HEK293T (cell line): ENCODE results near the gene ABCB4.

ENCODE experiments used
- ARNT ChIP-seq: fragments of 450-650 bp; IDR thresholded peaks from 2 replicates; pipeline ENCODE4 v1.6.1; 2017; ENCODE audit warnings: mild to moderate bottlenecking
- BHLHE40 ChIP-seq: fragments of 450-650 bp; IDR thresholded peaks from 2 replicates; pipeline ENCODE4 v1.6.1; 2016; ENCODE audit warnings: mild to moderate bottlenecking, moderate library complexity, borderline replicate concordance
- CTBP1 ChIP-seq: fragments of 450-650 bp; IDR thresholded peaks from 2 replicates; pipeline ENCODE4 v1.6.1; 2016; ENCODE audit warnings: borderline replicate concordance
- HDGF ChIP-seq: fragments of 450-650 bp; IDR thresholded peaks from 2 replicates; pipeline ENCODE4 v1.6.1; 2017; ENCODE audit warnings: antibody characterized with exemption, borderline replicate concordance
- LEF1 ChIP-seq: fragments of 450-650 bp; IDR thresholded peaks from 2 replicates; pipeline ENCODE4 v1.6.1; 2017; ENCODE audit warnings: mild to moderate bottlenecking, borderline replicate concordance
- NFRKB ChIP-seq: fragments of 450-650 bp; IDR thresholded peaks from 2 replicates; pipeline ENCODE4 v1.6.1; 2016; ENCODE audit warnings: mild to moderate bottlenecking, moderate library complexity
- PKNOX1 ChIP-seq: fragments of 450-650 bp; IDR thresholded peaks from 2 replicates; pipeline ENCODE4 v1.6.1; 2016
- SP1 ChIP-seq: fragments of 450-650 bp; IDR thresholded peaks from 2 replicates; pipeline ENCODE4 v1.6.1; 2017
- SUZ12 ChIP-seq: fragments of 450-650 bp; IDR thresholded peaks from 2 replicates; pipeline ENCODE4 v1.6.1; 2016; ENCODE audit warnings: mild to moderate bottlenecking
- TARDBP ChIP-seq: fragments of 450-650 bp; IDR thresholded peaks from 2 replicates; pipeline ENCODE4 v1.6.1; 2016
- ZNF384 ChIP-seq: fragments of 450-650 bp; IDR thresholded peaks from 2 replicates; pipeline ENCODE4 v1.6.1; 2016

- no peak for TF ChIP-seq NFRKB
- no peak for TF ChIP-seq HDGF
- no peak for TF ChIP-seq SUZ12
- no peak for TF ChIP-seq ZNF384
- TF ChIP-seq ARNT: no peak
- no peak for TF ChIP-seq SP1
- no peak for TF ChIP-seq PKNOX1
- TF ChIP-seq TARDBP: no peak
- no peak for TF ChIP-seq LEF1
- no peak for TF ChIP-seq BHLHE40
- no peak for TF ChIP-seq CTBP1
These were observed 48.2 kb downstream of the ABCB4 start for GRCh38 chr7:87427288-87427687.
